Tibial nerve (tissue), 3 donors: ENCODE data around the gene RPL19.

Experiments used
- CTCF ChIP-seq, 5 experiments: fragments of 200-600 bp in 3 of 5; fragments of 450-650 bp in 2 of 5; sonication (generic) in 3 of 5; IDR thresholded peaks; one replicate each; pipeline ENCODE4 v1.5.1; 2016 to 2019; ENCODE audit warnings: antibody characterized with exemption in 5 of 5, mild to moderate bottlenecking in 3 of 5, moderate library complexity in 2 of 5
- POLR2A ChIP-seq, 2 donors: fragments of 450-650 bp; IDR thresholded peaks; one replicate each; pipeline ENCODE4 v1.6.1; 2017; ENCODE audit warnings: antibody characterized with exemption in 2 of 2, mild to moderate bottlenecking in 2 of 2, moderate library complexity in 2 of 2

- no peak for TF ChIP-seq CTCF (IDR thresholded peaks at IDR 0.05)
- TF ChIP-seq POLR2A (IDR thresholded peaks at IDR 0.05) = no peak
These were observed 12.2 kb downstream of the RPL19 start for GRCh38 chr17:39212195-39212810.
